A549 treated with GW870086 at 1 μM for 4 hours (cell line): Measurements from ENCODE around the gene IGSF10. TPM values are rescaled to one million over a fixed set of nuclear protein-coding genes. Genes with fewer than 3 reads are reported as not detected.

Experiments
- total RNA-seq: library from RNA; stranded (reverse); fragments of 200-300 nt; extraction: Qiagen RNA extraction; gene quantifications from 5 replicates; pipeline ENCODE4 v1.2.3, GENCODE V29; 2022; ENCODE audit warnings: low read depth

IGSF10 gene
- total RNA-seq = 0.37 to 0.66 TPM (median 0.49 TPM) in 5 replicates

DNA sequence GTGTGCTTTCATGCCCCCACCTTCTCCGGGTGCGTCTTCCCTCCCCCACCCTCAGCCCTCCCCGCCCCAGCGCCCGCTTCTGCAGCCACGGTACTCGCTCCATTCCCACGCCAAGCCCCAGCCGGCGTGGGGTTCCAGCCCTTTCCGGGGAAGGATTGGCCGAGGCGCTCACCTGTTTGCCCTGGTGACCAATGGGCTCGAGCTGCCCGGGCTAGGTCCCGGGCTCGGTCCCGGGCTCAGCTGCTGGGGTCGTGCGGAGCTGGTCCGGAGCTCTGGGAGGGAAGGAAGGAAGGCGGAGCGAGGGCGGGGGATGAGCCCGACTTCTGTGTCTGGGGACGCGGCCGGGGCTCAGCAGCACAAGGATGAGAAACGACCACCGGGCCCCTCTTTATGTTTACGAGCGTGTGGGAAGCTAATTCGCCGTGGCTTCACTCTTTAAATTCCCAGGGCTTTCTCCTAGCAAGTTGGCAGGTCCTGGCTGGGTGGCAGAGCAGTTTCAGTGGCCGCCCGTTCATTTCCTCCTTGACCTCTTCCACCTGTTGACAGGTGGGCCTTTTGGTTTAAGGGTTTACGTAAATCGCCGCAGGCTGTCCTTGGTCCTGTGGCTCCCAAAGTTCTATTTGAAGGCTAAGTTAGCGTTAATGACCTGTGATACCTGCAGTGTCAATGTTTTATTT, at the start of gene IGSF10:
TSS of gene IGSF10 (minus strand) at position 288 of the 677 bp plus-strand sequence. CDS start 2,352 bp downstream, outside the sequence.

Other genes starting within 250 kb of the IGSF10 start
- gene P2RY14, start 182.5 kb downstream of the IGSF10 start, total RNA-seq = not detected in 5 replicates
- gene GPR87, start 144.2 kb downstream of the IGSF10 start, total RNA-seq = 2.1 to 2.5 TPM (median 2.3 TPM) in 5 replicates
- not detected in 5 replicates for gene P2RY13, start 131.5 kb downstream of the IGSF10 start, total RNA-seq
- gene P2RY12, start 76.3 kb downstream of the IGSF10 start, total RNA-seq = not detected in 5 replicates